ENCODE measurements around the gene ELK3. TPM values are rescaled to one million over a fixed set of nuclear protein-coding genes. Genes with fewer than 3 reads are reported as not detected.

Gene ELK3
- total and polyA plus RNA-seq, 5 experiments from 2014 or later = 7.5 to 46.1 (median 18.9) TPM

GRCh38 chr12:96219700-96220206, 25.6 kb downstream of the ELK3 start:
- ATAC-seq (no peak), DNase-seq (no peak)
- H3K36me3 Mint-ChIP-seq = peaks cover 0 to 14% (median 9%) of the 10 kb centered on the region in 3 donors
- no peaks in the 10 kb centered on the region for H3K9me3 Mint-ChIP-seq
- no peak overlapping the region for H3K4me3 Mint-ChIP-seq
- no peaks in the 10 kb centered on the region for H3K27me3 Mint-ChIP-seq
- H3K27ac Mint-ChIP-seq = peak overlapping the region in 2 of 10 donors; percentile 30 to 58
- POLR2A ChIA-PET = interaction anchor here (1.1 kb wide), 1 partner anchor 180 kb away, joined by 3 read pairs; the partner anchor contains the start of gene CDK17
- H3K4me1 Mint-ChIP-seq = peaks cover 8 to 25% (median 12%) of the 10 kb centered on the region in 4 donors

GRCh38 chr12:96220902-96221301, 26.7 kb downstream of the ELK3 start:
- POLR2A ChIA-PET = no interaction called here
- H3K9me3 Mint-ChIP-seq = no peaks in the 10 kb centered on the region
- no peak overlapping the region for H3K4me3 Mint-ChIP-seq
- no peaks in the 10 kb centered on the region for H3K27me3 Mint-ChIP-seq
- DNase-seq = no peak
- H3K4me1 Mint-ChIP-seq = peaks cover 0 to 19% (median 5%) of the 10 kb centered on the region in 4 donors
- ATAC-seq = no peak
- peak overlapping the region in 1 of 10 donors; percentile 56 for H3K27ac Mint-ChIP-seq
- H3K36me3 Mint-ChIP-seq = peaks cover 0 to 26% (median 15%) of the 10 kb centered on the region in 3 donors

- H3K27ac Mint-ChIP-seq = no peak overlapping the region
- H3K36me3 Mint-ChIP-seq = peaks cover 0 to 29% (median 15%) of the 10 kb centered on the region in 3 donors
- no peaks in the 10 kb centered on the region for H3K9me3 Mint-ChIP-seq
- ATAC-seq = no peak
- no peaks in the 10 kb centered on the region for H3K27me3 Mint-ChIP-seq
- POLR2A ChIA-PET = no interaction called here
- H3K4me3 Mint-ChIP-seq = no peak overlapping the region
- no peak for DNase-seq
- H3K4me1 Mint-ChIP-seq = peaks cover 1 to 16% (median 5%) of the 10 kb centered on the region in 4 donors
Measured at GRCh38 chr12:96221391-96221790, 27.2 kb downstream of the ELK3 start.

GRCh38 chr12:96223411-96224218, 29.4 kb downstream of the ELK3 start:
- Mint-ChIP-seq H3K36me3 (peaks cover 0 to 46% (median 15%) of the 10 kb centered on the region in 3 donors), H3K27me3 (no peaks in the 10 kb centered on the region), H3K27ac (peak overlapping the region in 1 of 10 donors; percentile 53), H3K4me1 (peaks cover 8 to 16% (median 11%) of the 10 kb centered on the region in 4 donors), H3K4me3 (no peak overlapping the region), H3K9me3 (no peaks in the 10 kb centered on the region)
- POLR2A ChIA-PET = no interaction called here
- no peak for ATAC-seq
- no peak for DNase-seq

- Mint-ChIP-seq H3K36me3 (peaks cover 0 to 48% (median 15%) of the 10 kb centered on the region in 3 donors), H3K27me3 (no peaks in the 10 kb centered on the region), H3K9me3 (no peaks in the 10 kb centered on the region), H3K4me1 (peaks cover 9 to 18% (median 11%) of the 10 kb centered on the region in 4 donors), H3K27ac (no peak overlapping the region), H3K4me3 (no peak overlapping the region)
- no peak for DNase-seq
- POLR2A ChIA-PET = no interaction called here
- ATAC-seq = no peak
Measured at GRCh38 chr12:96224219-96224615, 30.0 kb downstream of the ELK3 start.

GRCh38 chr12:96225044-96225855, 31.1 kb downstream of the ELK3 start:
- ATAC-seq (no peak), DNase-seq (no peak)
- Mint-ChIP-seq H3K27ac (no peak overlapping the region), H3K9me3 (no peaks in the 10 kb centered on the region), H3K4me1 (peaks cover 9 to 18% (median 11%) of the 10 kb centered on the region in 4 donors), H3K4me3 (no peak overlapping the region), H3K27me3 (no peaks in the 10 kb centered on the region), H3K36me3 (peaks cover 0 to 54% (median 15%) of the 10 kb centered on the region in 3 donors)
- POLR2A ChIA-PET = interaction anchor here (0.5 kb wide), 1 partner anchor 10 kb away, joined by 4 read pairs; no protein-coding TSS in a partner anchor

GRCh38 chr12:96225994-96226399, 31.8 kb downstream of the ELK3 start:
- Mint-ChIP-seq H3K27me3 (no peaks in the 10 kb centered on the region), H3K9me3 (no peaks in the 10 kb centered on the region), H3K4me1 (peaks cover 9 to 18% (median 11%) of the 10 kb centered on the region in 4 donors), H3K36me3 (peaks cover 0 to 54% (median 15%) of the 10 kb centered on the region in 3 donors), H3K4me3 (no peak overlapping the region), H3K27ac (no peak overlapping the region)
- POLR2A ChIA-PET = interaction anchor here (0.5 kb wide), 1 partner anchor 11 kb away, joined by 4 read pairs; no protein-coding TSS in a partner anchor
- ATAC-seq (no peak), DNase-seq (no peak)

GRCh38 chr12:96226401-96226800, 32.2 kb downstream of the ELK3 start:
- POLR2A ChIA-PET = no interaction called here
- ATAC-seq = no peak
- DNase-seq = no peak
- peak overlapping the region in 1 of 10 donors; percentile 5 for H3K4me3 Mint-ChIP-seq
- H3K36me3 Mint-ChIP-seq = peaks cover 0 to 54% (median 15%) of the 10 kb centered on the region in 3 donors
- peaks cover 9 to 21% (median 11%) of the 10 kb centered on the region in 4 donors for H3K4me1 Mint-ChIP-seq
- H3K9me3 Mint-ChIP-seq = no peaks in the 10 kb centered on the region
- peak overlapping the region in 1 of 10 donors; percentile 50 for H3K27ac Mint-ChIP-seq
- H3K27me3 Mint-ChIP-seq = no peaks in the 10 kb centered on the region

- Mint-ChIP-seq H3K4me3 (no peak overlapping the region), H3K9me3 (no peaks in the 10 kb centered on the region), H3K4me1 (peaks cover 11 to 24% (median 13%) of the 10 kb centered on the region in 4 donors), H3K27me3 (no peaks in the 10 kb centered on the region), H3K36me3 (peaks cover 0 to 57% (median 16%) of the 10 kb centered on the region in 3 donors), H3K27ac (peak overlapping the region in 3 of 10 donors; percentile 51 to 84 (median 56))
- DNase-seq (no peak), ATAC-seq (no peak)
- POLR2A ChIA-PET = no interaction called here
Measured at GRCh38 chr12:96226801-96227348, 32.7 kb downstream of the ELK3 start.

GRCh38 chr12:96227365-96228106, 33.4 kb downstream of the ELK3 start:
- DNase-seq (no peak), ATAC-seq (no peak)
- Mint-ChIP-seq H3K27me3 (no peaks in the 10 kb centered on the region), H3K4me3 (no peak overlapping the region), H3K4me1 (peaks cover 13 to 24% (median 14%) of the 10 kb centered on the region in 4 donors), H3K36me3 (peaks cover 0 to 57% (median 16%) of the 10 kb centered on the region in 3 donors), H3K9me3 (no peaks in the 10 kb centered on the region), H3K27ac (peak overlapping the region in 5 of 10 donors; percentile 9 to 84 (median 47))
- POLR2A ChIA-PET = no interaction called here

GRCh38 chr12:96228566-96229248, 34.5 kb downstream of the ELK3 start:
- Mint-ChIP-seq H3K27me3 (no peaks in the 10 kb centered on the region), H3K27ac (peak overlapping the region in 1 of 10 donors; percentile 39), H3K36me3 (peaks cover 0 to 58% (median 13%) of the 10 kb centered on the region in 3 donors), H3K4me1 (peaks cover 11 to 21% (median 13%) of the 10 kb centered on the region in 4 donors), H3K4me3 (no peak overlapping the region), H3K9me3 (no peaks in the 10 kb centered on the region)
- no peak for DNase-seq
- ATAC-seq = no peak
- POLR2A ChIA-PET = no interaction called here

Measured in naive thymus-derived CD8-positive, alpha-beta T cell (primary cell).